Adrenal gland (tissue), 12 donors: Measurements from ENCODE around the gene CENPF. TPM values are rescaled to one million over a fixed set of nuclear protein-coding genes. Genes with fewer than 3 reads are reported as not detected.

ENCODE experiments used
- DNase-seq, 7 donors: peaks; one replicate each; pipeline ENCODE4 v3.0.0-alpha.2; 2019 to 2020
- H3K27ac ChIP-seq, 5 donors: fragments of 200-600 bp; sonication (generic) in 4 of 5; 1 replicate in 3 of 5; 2 replicates in 2 of 5; pipeline versions ENCODE4 v1.5.1 to v1.8.0; 2016 to 2020; ENCODE audit warnings: mild to moderate bottlenecking in 1 of 5
- H3K27me3 ChIP-seq: fragments of 200-600 bp; 2 replicates; pipeline ENCODE4 v1.8.0; 2021
- H3K36me3 ChIP-seq, 2 donors: fragments of 200-600 bp; replicated peaks in 1 of 2; 1 replicate in 1 of 2; 2 replicates in 1 of 2; pipeline versions ENCODE4 v1.5.1 to v1.8.0; 2018 to 2022
- H3K4me1 ChIP-seq, 2 donors: fragments of 200-600 bp; replicated peaks in 1 of 2; 1 replicate in 1 of 2; 2 replicates in 1 of 2; pipeline versions ENCODE4 v1.5.1 to v1.8.0; 2018 to 2021
- H3K4me3 ChIP-seq, 4 donors: fragments of 200-600 bp; sonication (generic) in 3 of 4; one replicate each; pipeline ENCODE4 v1.5.1; 2016 to 2018
- H3K9me3 ChIP-seq, 3 donors: fragments of 200-600 bp; sonication (generic) in 1 of 3; replicated peaks in 1 of 3; 1 replicate in 2 of 3; 2 replicates in 1 of 3; pipeline versions ENCODE4 v1.5.1 to v1.8.0; 2016 to 2021
- CTCF ChIP-seq, 6 experiments: fragments of 450-650 bp in 4 of 6; fragments of 200-600 bp in 2 of 6; sonication (generic) in 1 of 6; IDR thresholded peaks; 1 replicate in 5 of 6; 2 replicates in 1 of 6; pipeline versions ENCODE4 v1.5.1 to v1.8.0; 2016 to 2021; ENCODE audit warnings: antibody characterized with exemption in 6 of 6, mild to moderate bottlenecking in 2 of 6, moderate library complexity in 1 of 6
- POLR2A ChIP-seq, 2 donors: fragments of 450-650 bp; IDR thresholded peaks; one replicate each; pipeline ENCODE4 v1.6.1; 2017; ENCODE audit warnings: antibody characterized with exemption in 2 of 2, mild to moderate bottlenecking in 2 of 2, moderate library complexity in 1 of 2
- WGBS, 4 donors: extraction: QIAGEN DNeasy Blood & Tissue Kit in 2 of 4; methylation state at CpG; one replicate each; pipeline versions ENCODE4 v1.1.5 to v1.1.7; 2013 to 2017; 5-methylcytosine and 5-hydroxymethylcytosine counted together
- intact Hi-C, 2 donors: fragments of 100-400 bp; cut with DNase I; formaldehyde crosslinking; loops; one replicate each; pipeline versions ENCODE4 v1.14.1 to v1.15.0; 2022 to 2023
- polyA plus RNA-seq, 3 donors: library from polyadenylated mRNA; stranded (reverse); fragments of 200-250 nt in 2 of 3; fragments of 350-450 nt in 1 of 3; fragmentation: Illumina TruSeq in 1 of 3; extraction: RNeasy Lipid Tissue Mini Kit (QIAGEN cat#74804) in 1 of 3; gene quantifications; one replicate each; pipeline ENCODE4 v1.2.3, GENCODE V29; 2013 to 2014
- total RNA-seq, 9 donors: library from RNA; depleted of rRNA in 4 of 9; stranded (reverse); fragments of >200 nt in 4 of 9; fragments of 120-200 nt in 1 of 9; fragmentation: NEBNext Ultra II Directional in 1 of 9; extraction: Animal tissue kit (Norgen Biotek cat#: 25700) in 1 of 9; gene quantifications; one replicate each; pipeline versions ENCODE4 v1.1.0 to v1.2.4, GENCODE V29; 2013 to 2023
- donor health status: healthy with polysubstance abuse.
- donor health status: Bipolar disorder and iron deficiency.
- donor health status: DM: yes; HTN: yes; CAD: no.
- donor health status: DM: no; HTN: no; CAD: no.
- donor health status: DM: no; HTN: no; CAD: no.
- donor health status: DM: yes; HTN: yes; CAD: no.

CENPF gene
- total and polyA plus RNA-seq, 12 donors: 0.48 to 36.2 (median 2.9) TPM

DNA sequence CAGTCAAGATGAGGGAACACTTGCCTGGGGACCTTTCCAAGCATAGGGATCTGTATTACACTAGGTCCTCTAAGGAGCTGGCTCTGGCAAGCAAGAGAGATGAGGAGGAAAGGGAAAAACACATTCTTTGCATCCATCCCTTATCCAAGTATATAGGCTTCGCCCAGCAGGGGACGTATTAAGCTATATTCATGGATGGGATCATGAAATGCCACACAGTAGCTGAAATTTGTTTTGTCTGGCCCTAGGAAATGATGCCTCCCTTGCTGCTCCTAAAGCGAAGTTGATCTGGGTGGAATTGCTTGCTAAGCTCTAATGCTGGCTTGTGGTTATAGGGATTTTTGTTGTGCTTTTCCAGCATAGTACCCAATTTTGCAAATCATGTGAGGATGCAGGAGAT lies 32.1 kb downstream of the CENPF start:
- no peak for DNase-seq
- WGBS, 4 donors: 95 to 100% (median 96%) methylated on average over 3 of the region's 3 CpGs
- no peak overlapping the region for H3K27ac ChIP-seq
- no peak overlapping the region for H3K4me3 ChIP-seq
- no peaks in the 10 kb centered on the region for H3K27me3 ChIP-seq
- H3K4me1 ChIP-seq: no peaks in the 10 kb centered on the region
- H3K9me3 ChIP-seq: no peaks in the 10 kb centered on the region
- H3K36me3 ChIP-seq: no peaks in the 10 kb centered on the region
- TF ChIP-seq CTCF (IDR thresholded peaks at IDR 0.05): no peak
- TF ChIP-seq POLR2A (IDR thresholded peaks at IDR 0.05): no peak
- intact Hi-C loops: loop anchor here in 1 of 2 donors (10.0 kb wide), 1 partner anchor 890 kb away; no protein-coding TSS in a partner anchor

GRCh38 chr1:214635506-214635905 lies 32.5 kb downstream of the CENPF start:
- Histone ChIP-seq H3K4me1 (no peaks in the 10 kb centered on the region), H3K36me3 (no peaks in the 10 kb centered on the region), H3K9me3 (no peaks in the 10 kb centered on the region), H3K27ac (no peak overlapping the region), H3K27me3 (no peaks in the 10 kb centered on the region), H3K4me3 (no peak overlapping the region)
- TF ChIP-seq CTCF (IDR thresholded peaks at IDR 0.05) (no peak), POLR2A (IDR thresholded peaks at IDR 0.05) (no peak)
- no peak for DNase-seq
- intact Hi-C loops: loop anchor here in 1 of 2 donors (10.0 kb wide), 1 partner anchor 889 kb away; no protein-coding TSS in a partner anchor
- WGBS, 4 donors: 90 to 96% (median 92%) methylated on average over 4 of the region's 4 CpGs

- intact Hi-C loops: loop anchor here in 1 of 2 donors (10.0 kb wide), 1 partner anchor 888 kb away; no protein-coding TSS in a partner anchor
- no peak for TF ChIP-seq POLR2A (IDR thresholded peaks at IDR 0.05)
- TF ChIP-seq CTCF (IDR thresholded peaks at IDR 0.05): no peak
- H3K27me3 ChIP-seq: no peaks in the 10 kb centered on the region
- H3K27ac ChIP-seq: no peak overlapping the region
- 91 to 95% (median 93%) methylated on average over 5 of the region's 5 CpGs for WGBS, 4 donors
- no peaks in the 10 kb centered on the region for H3K4me1 ChIP-seq
- no peaks in the 10 kb centered on the region for H3K9me3 ChIP-seq
- no peak for DNase-seq
- no peaks in the 10 kb centered on the region for H3K36me3 ChIP-seq
- H3K4me3 ChIP-seq: no peak overlapping the region
Measured at GRCh38 chr1:214636436-214636835, 33.4 kb downstream of the CENPF start.

DNA sequence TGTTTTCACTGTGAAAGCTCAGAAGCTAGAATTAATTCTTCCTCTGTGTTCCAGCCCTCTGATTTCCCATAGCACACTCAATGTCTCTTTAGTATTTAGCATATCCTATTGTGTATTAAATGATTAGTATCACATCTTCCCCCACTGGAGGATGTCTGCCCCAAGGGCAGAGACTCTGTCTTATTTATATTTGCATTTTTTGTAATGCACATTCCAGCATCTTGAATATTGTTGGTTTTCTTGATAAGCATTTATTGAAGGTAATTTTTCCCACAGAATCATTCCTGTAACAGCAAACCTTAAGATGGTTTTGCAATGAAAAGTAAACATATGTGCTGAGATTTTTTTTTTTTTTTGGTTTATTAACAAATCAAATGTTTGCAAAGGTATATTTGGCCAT lies 34.1 kb downstream of the CENPF start:
- no peaks in the 10 kb centered on the region for H3K9me3 ChIP-seq
- intact Hi-C loops: loop anchor here in 1 of 2 donors (10.0 kb wide), 1 partner anchor 888 kb away; no protein-coding TSS in a partner anchor
- TF ChIP-seq CTCF (IDR thresholded peaks at IDR 0.05) (no peak), POLR2A (IDR thresholded peaks at IDR 0.05) (no peak)

More for the DNA sequence above, 34.1 kb downstream of the CENPF start:
- H3K27me3 ChIP-seq: no peaks in the 10 kb centered on the region
- H3K27ac ChIP-seq: no peak overlapping the region
- H3K36me3 ChIP-seq: no peaks in the 10 kb centered on the region
- no peak overlapping the region for H3K4me3 ChIP-seq
- H3K4me1 ChIP-seq: no peaks in the 10 kb centered on the region
- no peak for DNase-seq
